HG02623 (cell line): ENCODE results near the gene NEDD4.
"Not testable (repeated sequence)": the region's sequence is repeated elsewhere in the genome, so short reads cannot be mapped to it uniquely, and the experiment has no call there.

Experiments used
- ATAC-seq: cut with Tn5 transposase; IDR thresholded peaks from one replicate; pipeline ENCODE4 v1.9.1; 2021; ENCODE audit warnings: moderate library complexity; ENCODE audit not compliant: unreplicated experiment

Gene NEDD4

GRCh38 chr15:55993111-55993803, at the start of gene NEDD4:
TSS of gene NEDD4 (minus strand) at chr15:55993612. CDS start at chr15:55993555, 57 bp downstream.
- peak; percentile 88 for ATAC-seq

- ATAC-seq, result no peak
Observed at GRCh38 chr15:56042498-56042897, 49.1 kb upstream of the NEDD4 start.

- no peak for ATAC-seq
Observed at GRCh38 chr15:56042031-56042430, 48.6 kb upstream of the NEDD4 start.

GRCh38 chr15:56040081-56041035, 46.9 kb upstream of the NEDD4 start:
- ATAC-seq, result no peak

- ATAC-seq, result no peak
Observed at GRCh38 chr15:56038707-56039106, 45.3 kb upstream of the NEDD4 start.

- ATAC-seq, result no peak
Observed at GRCh38 chr15:56038015-56038414, 44.6 kb upstream of the NEDD4 start.

- no peak for ATAC-seq
Observed at GRCh38 chr15:56036546-56037067, 43.2 kb upstream of the NEDD4 start.

GRCh38 chr15:56035166-56035565, 41.8 kb upstream of the NEDD4 start:
- ATAC-seq, result no peak

GRCh38 chr15:56034514-56034913, 41.1 kb upstream of the NEDD4 start:
- ATAC-seq, result no peak

GRCh38 chr15:56032373-56032772, 39.0 kb upstream of the NEDD4 start:
- ATAC-seq, result no peak

GRCh38 chr15:56031836-56032235, 38.4 kb upstream of the NEDD4 start:
- no peak for ATAC-seq

- no peak for ATAC-seq
Observed at GRCh38 chr15:56031402-56031801, 38.0 kb upstream of the NEDD4 start.

- ATAC-seq, result no peak
Observed at GRCh38 chr15:56028430-56028829, 35.0 kb upstream of the NEDD4 start.

- ATAC-seq, result not testable (repeated sequence)
Observed at GRCh38 chr15:56023160-56023559, 29.7 kb upstream of the NEDD4 start.

GRCh38 chr15:56019819-56020486, 26.5 kb upstream of the NEDD4 start:
- no peak for ATAC-seq

- no peak for ATAC-seq
Observed at GRCh38 chr15:56019060-56019793, 25.8 kb upstream of the NEDD4 start.

- ATAC-seq, result no peak
Observed at GRCh38 chr15:56017920-56018319, 24.5 kb upstream of the NEDD4 start.

GRCh38 chr15:56017511-56017910, 24.1 kb upstream of the NEDD4 start:
- no peak for ATAC-seq

GRCh38 chr15:56016281-56016680, 22.9 kb upstream of the NEDD4 start:
- ATAC-seq, result no peak

GRCh38 chr15:56014677-56015076, 21.3 kb upstream of the NEDD4 start:
- no peak for ATAC-seq

- ATAC-seq, result not testable (repeated sequence)
Observed at GRCh38 chr15:56007053-56007452, 13.6 kb upstream of the NEDD4 start.
